Islet precursor cell (in vitro differentiated cells): ENCODE data around the gene NR1H2.

Experiments
- DNase-seq: peaks from one replicate; pipeline ENCODE4 v3.0.0-alpha.2; 2018

Gene NR1H2

GRCh38 chr19:50406156-50406820, 30.0 kb downstream of the NR1H2 start:
- no peak for DNase-seq

- no peak for DNase-seq
Measured at GRCh38 chr19:50406829-50407228, 30.6 kb downstream of the NR1H2 start.

- no peak for DNase-seq
Measured at GRCh38 chr19:50409347-50409746, 33.1 kb downstream of the NR1H2 start.

GRCh38 chr19:50410109-50410508, 33.9 kb downstream of the NR1H2 start:
- no peak for DNase-seq

- DNase-seq: no peak
Measured at GRCh38 chr19:50412419-50412818, 36.2 kb downstream of the NR1H2 start.

- DNase-seq: no peak
Measured at GRCh38 chr19:50413096-50413495, 36.8 kb downstream of the NR1H2 start.

GRCh38 chr19:50413531-50413930, 37.3 kb downstream of the NR1H2 start:
- no peak for DNase-seq

GRCh38 chr19:50414864-50415660, 38.8 kb downstream of the NR1H2 start:
- DNase-seq: peak; percentile 89

GRCh38 chr19:50415661-50416033, 39.4 kb downstream of the NR1H2 start:
- no peak for DNase-seq

GRCh38 chr19:50416034-50416977, 40.0 kb downstream of the NR1H2 start:
- DNase-seq: no peak

- DNase-seq: no peak
Measured at GRCh38 chr19:50417111-50418081, 41.1 kb downstream of the NR1H2 start.

GRCh38 chr19:50418176-50419021, 42.1 kb downstream of the NR1H2 start, which contains the start of gene SPIB:
Gene SPIB (plus strand): TSS chr19:50418938. CDS start chr19:50418963, 25 bp downstream.
- DNase-seq: no peak

- no peak for DNase-seq
Measured at GRCh38 chr19:50419022-50419579, 42.8 kb downstream of the NR1H2 start.

- no peak for DNase-seq
Measured at GRCh38 chr19:50419580-50420035, 43.4 kb downstream of the NR1H2 start.

GRCh38 chr19:50420127-50420526, 43.9 kb downstream of the NR1H2 start:
- no peak for DNase-seq

- no peak for DNase-seq
Measured at GRCh38 chr19:50420808-50421207, 44.6 kb downstream of the NR1H2 start.

- DNase-seq: no peak
Measured at GRCh38 chr19:50422397-50423278, 46.4 kb downstream of the NR1H2 start.

- DNase-seq: no peak
Measured at GRCh38 chr19:50423279-50424113, 47.2 kb downstream of the NR1H2 start.

GRCh38 chr19:50425581-50425980, 49.3 kb downstream of the NR1H2 start:
- no peak for DNase-seq
